ENCODE data around the gene GATAD2B.

- TF ChIP-seq, protein P1, sequence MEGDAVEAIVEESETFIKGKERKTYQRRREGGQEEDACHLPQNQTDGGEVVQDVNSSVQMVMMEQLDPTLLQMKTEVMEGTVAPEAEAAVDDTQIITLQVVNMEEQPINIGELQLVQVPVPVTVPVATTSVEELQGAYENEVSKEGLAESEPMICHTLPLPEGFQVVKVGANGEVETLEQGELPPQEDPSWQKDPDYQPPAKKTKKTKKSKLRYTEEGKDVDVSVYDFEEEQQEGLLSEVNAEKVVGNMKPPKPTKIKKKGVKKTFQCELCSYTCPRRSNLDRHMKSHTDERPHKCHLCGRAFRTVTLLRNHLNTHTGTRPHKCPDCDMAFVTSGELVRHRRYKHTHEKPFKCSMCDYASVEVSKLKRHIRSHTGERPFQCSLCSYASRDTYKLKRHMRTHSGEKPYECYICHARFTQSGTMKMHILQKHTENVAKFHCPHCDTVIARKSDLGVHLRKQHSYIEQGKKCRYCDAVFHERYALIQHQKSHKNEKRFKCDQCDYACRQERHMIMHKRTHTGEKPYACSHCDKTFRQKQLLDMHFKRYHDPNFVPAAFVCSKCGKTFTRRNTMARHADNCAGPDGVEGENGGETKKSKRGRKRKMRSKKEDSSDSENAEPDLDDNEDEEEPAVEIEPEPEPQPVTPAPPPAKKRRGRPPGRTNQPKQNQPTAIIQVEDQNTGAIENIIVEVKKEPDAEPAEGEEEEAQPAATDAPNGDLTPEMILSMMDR (IDR thresholded peaks at IDR 0.05; ENCODE audit: low read length): no peak
- no peak for TF ChIP-seq EZH2 (IDR thresholded peaks at IDR 0.05; ENCODE audit: borderline replicate concordance, low read length)
These were observed 77.6 kb downstream of the GATAD2B start for GRCh38 chr1:153845158-153845557.

Data from OCI-LY1 (cell line).